ENCODE measurements around the gene CYSTM1.

DNA sequence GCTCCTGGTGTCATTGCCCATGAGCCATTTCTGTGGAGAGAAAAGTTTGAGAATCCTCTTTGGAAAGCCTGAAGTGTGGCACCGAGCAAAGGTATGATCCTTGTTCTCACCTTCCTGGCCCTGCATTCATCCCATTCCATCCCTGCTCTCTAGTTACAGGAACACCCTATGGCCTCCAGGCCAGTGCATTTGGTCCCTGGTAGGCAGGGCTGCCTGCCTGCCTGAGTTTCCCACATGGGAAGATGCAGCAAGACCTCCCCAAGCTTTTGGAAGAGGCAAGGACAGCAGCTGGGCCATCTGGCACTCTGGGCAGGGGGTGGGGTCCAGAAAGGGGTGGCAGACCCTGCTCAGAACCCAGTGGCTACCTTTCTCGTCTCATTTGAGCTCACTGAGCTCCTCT, 24.8 kb upstream of the CYSTM1 start:
- TF ChIP-seq, protein P1, sequence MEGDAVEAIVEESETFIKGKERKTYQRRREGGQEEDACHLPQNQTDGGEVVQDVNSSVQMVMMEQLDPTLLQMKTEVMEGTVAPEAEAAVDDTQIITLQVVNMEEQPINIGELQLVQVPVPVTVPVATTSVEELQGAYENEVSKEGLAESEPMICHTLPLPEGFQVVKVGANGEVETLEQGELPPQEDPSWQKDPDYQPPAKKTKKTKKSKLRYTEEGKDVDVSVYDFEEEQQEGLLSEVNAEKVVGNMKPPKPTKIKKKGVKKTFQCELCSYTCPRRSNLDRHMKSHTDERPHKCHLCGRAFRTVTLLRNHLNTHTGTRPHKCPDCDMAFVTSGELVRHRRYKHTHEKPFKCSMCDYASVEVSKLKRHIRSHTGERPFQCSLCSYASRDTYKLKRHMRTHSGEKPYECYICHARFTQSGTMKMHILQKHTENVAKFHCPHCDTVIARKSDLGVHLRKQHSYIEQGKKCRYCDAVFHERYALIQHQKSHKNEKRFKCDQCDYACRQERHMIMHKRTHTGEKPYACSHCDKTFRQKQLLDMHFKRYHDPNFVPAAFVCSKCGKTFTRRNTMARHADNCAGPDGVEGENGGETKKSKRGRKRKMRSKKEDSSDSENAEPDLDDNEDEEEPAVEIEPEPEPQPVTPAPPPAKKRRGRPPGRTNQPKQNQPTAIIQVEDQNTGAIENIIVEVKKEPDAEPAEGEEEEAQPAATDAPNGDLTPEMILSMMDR (IDR thresholded peaks at IDR 0.05), result no peak
- TF ChIP-seq EZH2 (IDR thresholded peaks at IDR 0.05; ENCODE audit: borderline replicate concordance, insufficient read depth, low read depth, low read length, poor library complexity, severe bottlenecking), result no peak

All from B cell (primary cell).